K562 (cell line): ENCODE measurements around the gene TTC28. TPM values are rescaled to one million over a fixed set of nuclear protein-coding genes. Genes with fewer than 3 reads are reported as not detected.

Source experiments
- ATAC-seq: fragments of 200-7000 bp; cut with Tn5 transposase; 3 replicates; pipeline ENCODE4 v1.9.1; 2020; ENCODE audit warnings: moderate library complexity
- BruUV-seq: library from RNA; stranded (reverse); fragments of 400-500 nt; replicated peaks from 2 replicates; lab custom pipeline; 2021; lab: Mats Ljungman, UMichigan
- CTCF ChIA-PET: fragments of 300-600 bp; formaldehyde crosslinking; extraction: SDS; loops from one replicate; lab custom pipeline; 2021; ENCODE audit warnings: low intra/inter-chr PET ratio; lab: Yijun Ruan, JAX
- POLR2A ChIA-PET: fragments of 300-600, 350-650 bp; sonication (Branson Sonifier 250); formaldehyde crosslinking; extraction: SDS; loops from one replicate; lab custom pipeline; 2021; ENCODE audit warnings: antibody characterized with exemption, inconsistent platforms; lab: Yijun Ruan, JAX
- DNase-seq, 4 experiments: peaks; one replicate each; pipeline versions ENCODE4 v3.0.0 to v3.0.0-alpha.2; 2011 to 2018; ENCODE audit warnings: low spot score in 3 of 4, mixed read lengths in 3 of 4; ENCODE audit errors: extremely low read depth in 1 of 4
- FAIRE-seq: peaks from 2 replicates; lab custom pipeline; 2011; peaks lifted over from hg19 to GRCh38; lab: Jason Lieb, UNC
- H2AFZ ChIP-seq: 2 replicates; pipeline ENCODE4 v1.6.0; 2011; ENCODE audit warnings: low read depth, low read length, control low read depth, inconsistent platforms
- H3K27ac ChIP-seq: fragments of 200-600 bp; 3 replicates; pipeline ENCODE4 v1.8.0; 2011; ENCODE audit warnings: low read depth, mild to moderate bottlenecking, control low read depth, inconsistent platforms, low read length, moderate library complexity, mixed read lengths; ENCODE audit errors: extremely low read depth
- H3K27me3 ChIP-seq, 2 experiments: fragments of 300-600 bp in 1 of 2; 2 replicates in 1 of 2; 3 replicates in 1 of 2; pipeline versions ENCODE4 v1.6.0 to v1.8.0; 2011; ENCODE audit warnings: inconsistent platforms in 2 of 2, low read length in 2 of 2, mild to moderate bottlenecking in 1 of 2, mixed read lengths in 1 of 2, moderate library complexity in 1 of 2; ENCODE audit not compliant: control insufficient read depth in 2 of 2, insufficient read depth in 2 of 2
- H3K36me3 ChIP-seq: fragments of 300-600 bp; 3 replicates; pipeline ENCODE4 v1.8.0; 2011; ENCODE audit warnings: mild to moderate bottlenecking, low read length, inconsistent platforms; ENCODE audit not compliant: control insufficient read depth, insufficient read depth
- H3K4me1 ChIP-seq, 2 experiments: fragments of 200-600 bp in 1 of 2; replicated peaks in 1 of 2; 2 replicates in 1 of 2; 3 replicates in 1 of 2; pipeline versions ENCODE4 v1.5.1 to v1.8.0; 2011; ENCODE audit warnings: inconsistent platforms in 2 of 2, low read length in 2 of 2, mild to moderate bottlenecking in 1 of 2, mixed read lengths in 1 of 2, moderate library complexity in 1 of 2; ENCODE audit not compliant: control insufficient read depth in 2 of 2, insufficient read depth in 2 of 2
- H3K4me2 ChIP-seq: 2 replicates; pipeline ENCODE4 v1.6.1; 2011; ENCODE audit warnings: low read length, control low read depth, inconsistent platforms, mixed read lengths; ENCODE audit not compliant: insufficient read depth
- H3K4me3 ChIP-seq: fragments of 200-600 bp; sonication (generic), shearing (Covaris generic); 2 replicates; pipeline ENCODE4 v1.5.1; 2016; ENCODE audit warnings: control low read depth, inconsistent platforms
- H3K79me2 ChIP-seq: fragments of 200-600 bp; 3 replicates; pipeline ENCODE4 v1.8.0; 2011; ENCODE audit warnings: low read length, inconsistent platforms; ENCODE audit not compliant: control insufficient read depth, insufficient read depth
- H3K9ac ChIP-seq, 2 experiments: 2 replicates each; pipeline versions ENCODE4 v1.6.0 to v1.6.1; 2011; ENCODE audit warnings: low read depth in 2 of 2, low read length in 2 of 2, control low read depth in 1 of 2, inconsistent platforms in 1 of 2, mild to moderate bottlenecking in 1 of 2, mixed read lengths in 1 of 2; ENCODE audit not compliant: insufficient read depth in 1 of 2
- H3K9me1 ChIP-seq: one replicate; pipeline ENCODE4 v1.6.0; 2011; ENCODE audit warnings: inconsistent platforms, mild to moderate bottlenecking, low read length, moderate library complexity; ENCODE audit not compliant: control insufficient read depth, insufficient read depth
- H3K9me3 ChIP-seq: replicated peaks from 2 replicates; pipeline ENCODE4 v1.5.1; 2011; ENCODE audit warnings: low read depth, low read length, inconsistent platforms; ENCODE audit not compliant: control insufficient read depth, insufficient read depth
- H4K20me1 ChIP-seq: replicated peaks from 2 replicates; pipeline ENCODE4 v1.6.1; 2011; ENCODE audit warnings: low read length, inconsistent platforms, mixed read lengths; ENCODE audit not compliant: control insufficient read depth, insufficient read depth
- AFF1 ChIP-seq, 2 experiments: fragments of 450-650 bp; IDR thresholded peaks; 2 replicates each; pipeline ENCODE4 v1.6.1; 2018; ENCODE audit warnings: mild to moderate bottlenecking in 2 of 2, low read depth in 1 of 2; ENCODE audit not compliant: partially characterized antibody in 2 of 2
- ARID4B ChIP-seq: sonication (generic); formaldehyde crosslinking; IDR thresholded peaks from 2 replicates; pipeline ENCODE4 v1.8.0; 2022; ENCODE audit warnings: mild to moderate bottlenecking, missing genetic modification reagents
- ETV5 ChIP-seq: sonication (generic); formaldehyde crosslinking; IDR thresholded peaks from 2 replicates; pipeline ENCODE4 v1.4.0; 2020; ENCODE audit warnings: low read depth, mild to moderate bottlenecking, missing genetic modification reagents
- HNRNPH1 ChIP-seq: fragments of 200-400 bp; formaldehyde crosslinking; optimal IDR thresholded peaks from 2 replicates; pipeline ENCODE3; 2017; ENCODE audit warnings: low read depth, mild to moderate bottlenecking, low read length, moderate library complexity
- RNF219 ChIP-seq: fragments of 250-450 bp; sonication (Bioruptor Pico); IDR thresholded peaks from 2 replicates; pipeline ENCODE4 v1.5.0; 2022; ENCODE audit warnings: mild to moderate bottlenecking
- ZNF174 ChIP-seq: fragments of 250-450 bp; sonication (Bioruptor Pico); IDR thresholded peaks from 2 replicates; pipeline ENCODE4 v1.4.0; 2020; ENCODE audit warnings: mild to moderate bottlenecking
- ZNF354B ChIP-seq: fragments of 250-450 bp; sonication (Bioruptor Pico); IDR thresholded peaks from 2 replicates; pipeline ENCODE4 v1.4.0; 2020
- ZNF740 ChIP-seq, 3 experiments: fragments of 200-800 bp in 1 of 3; sonication (Bioruptor generic) in 1 of 3; sonication (generic) in 1 of 3; formaldehyde crosslinking in 1 of 3; IDR thresholded peaks; 2 replicates each; pipeline versions ENCODE4 v1.6.1 to v1.8.0; 2016 to 2022; ENCODE audit warnings: mild to moderate bottlenecking in 2 of 3, missing compliant biosample characterization in 2 of 3, missing genetic modification characterization in 2 of 3, missing genetic modification reagents in 1 of 3
- whole genome bisulfite sequencing: fragments of 100-300 bp; shearing (Covaris generic); methylation state at CpG from one replicate; pipeline ENCODE4 v1.1.6; 2016; ENCODE audit warnings: low coverage, mixed read lengths; ENCODE audit not compliant: insufficient coverage; ENCODE audit errors: missing lambda C conversion rate; 5-methylcytosine and 5-hydroxymethylcytosine counted together
- in situ Hi-C: fragments of 300-500 bp; cut with MboI; formaldehyde crosslinking; loops from 4 replicates; pipeline ENCODE4 v1.15.0; 2018; ENCODE audit warnings: inconsistent platforms, mixed read lengths
- intact Hi-C: fragments of 100-400 bp; cut with micrococcal nuclease; formaldehyde crosslinking; loops from 2 replicates; pipeline ENCODE4 v1.14.2; 2022
- polyA plus RNA-seq, 8 experiments: library from polyadenylated mRNA; depleted of rRNA in 4 of 8; stranded (reverse) in 5 of 8; unstranded in 3 of 8; fragments of >200 nt; fragmentation: Nextera tagmentation in 2 of 8; fragmentation: Illumina TruSeq in 1 of 8; extraction: Ambion mirVana in 2 of 8; extraction: Trizol in 1 of 8; gene quantifications; 2 replicates each; pipeline versions ENCODE4 v1.2.1 to v1.2.3, GENCODE V29; 2011 to 2014; ENCODE audit warnings: inconsistent platforms in 1 of 8, missing spikeins in 1 of 8
- total RNA-seq, 7 experiments: library from RNA; depleted of rRNA in 6 of 7; stranded (reverse); fragments of >200 nt in 6 of 7; fragmentation: Illumina TruSeq in 2 of 7; extraction: Trizol in 2 of 7; gene quantifications; 2 replicates each; pipeline versions ENCODE4 v1.2.1 to v1.2.3, GENCODE V29; 2011 to 2021; ENCODE audit warnings: low replicate concordance in 1 of 7

The TTC28 gene
- total and polyA plus RNA-seq, 9 of the 15 experiments (the other 6 are each of a cell fraction or from before 2014, with no cell fraction given) = 0.22 to 10.7 (median 3.1) TPM

GRCh38 chr22:27986937-27987336, 692.7 kb downstream of the TTC28 start:
- Histone ChIP-seq H3K9me1 (no peaks in the 10 kb centered on the region), H3K27ac (no peak overlapping the region), H3K79me2 (no peaks in the 10 kb centered on the region), H4K20me1 (no peaks in the 10 kb centered on the region), H3K9ac (no peak overlapping the region), H2AFZ (no peak overlapping the region), H3K4me3 (no peak overlapping the region), H3K4me1 (peaks cover 2 to 9% of the 10 kb centered on the region in 2 experiments; a peak in 4 of 5 replicates), H3K27me3 (no peaks in the 10 kb centered on the region), H3K9me3 (no peaks in the 10 kb centered on the region), H3K36me3 (peaks cover 9% of the 10 kb centered on the region; the same call in 1 of the 3 replicates), H3K4me2 (no peak overlapping the region)
- CTCF ChIA-PET = no interaction called here
- FAIRE-seq (no peak), ATAC-seq (no peak), DNase-seq (no peak)
- no TSS peak for BruUV-seq
- intact Hi-C loops (no loop called here), in situ Hi-C loops (no loop called here)
- POLR2A ChIA-PET = no interaction called here
- WGBS = 81% methylated on average over 3 of the region's 5 CpGs
- TF ChIP-seq ETV5 (CRISPR knock-in tag) (no peak), AFF1 (IDR thresholded peaks at IDR 0.05; ENCODE audit: low read depth in 1 of 2, partially characterized antibody in 2 of 2) (no peak), ZNF354B (no peak), ARID4B (CRISPR knock-in tag) (no peak), ZNF174 (no peak), ZNF740 (CRISPR knock-in tag; IDR thresholded peaks at IDR 0.05) (no peak), ZNF740 (tag; IDR thresholded peaks at IDR 0.05) (no peak), HNRNPH1 (no peak), RNF219 (CRISPR knock-in tag) (no peak)
